Chondrocyte (in vitro differentiated cells): ENCODE results near the gene C12orf42. TPM values are rescaled to one million over a fixed set of nuclear protein-coding genes. Genes with fewer than 3 reads are reported as not detected.

Source experiments
- DNase-seq: peaks from one replicate; pipeline ENCODE4 v3.0.0; 2021; ENCODE audit warnings: mixed read lengths, low spot score
- H3K27ac Mint-ChIP-seq: one replicate; pipeline ENCODE4 v1.8.0; 2021; ENCODE audit warnings: mild to moderate bottlenecking, moderate library complexity, mixed read lengths; ENCODE audit not compliant: unreplicated experiment
- H3K27me3 Mint-ChIP-seq: 2 replicates; pipeline ENCODE4 v1.8.0; 2021; ENCODE audit warnings: low read depth, mixed read lengths
- H3K36me3 Mint-ChIP-seq: 2 replicates; pipeline ENCODE4 v1.8.0; 2021; ENCODE audit warnings: low read depth, mixed read lengths
- H3K4me1 Mint-ChIP-seq: 2 replicates; pipeline ENCODE4 v1.8.0; 2021; ENCODE audit warnings: low read depth, mild to moderate bottlenecking, mixed read lengths
- H3K4me3 Mint-ChIP-seq: one replicate; pipeline ENCODE4 v1.8.0; 2021; ENCODE audit warnings: mild to moderate bottlenecking, moderate library complexity, mixed read lengths; ENCODE audit not compliant: unreplicated experiment
- H3K9me3 Mint-ChIP-seq: 2 replicates; pipeline ENCODE4 v1.8.0; 2021; ENCODE audit warnings: low read depth, mixed read lengths
- CTCF ChIP-seq: fragments of 200-600 bp; sonication (generic); IDR thresholded peaks from 2 replicates; pipeline ENCODE4 v1.5.0; 2021; ENCODE audit warnings: antibody characterized with exemption, mild to moderate bottlenecking, moderate library complexity
- total RNA-seq: library from RNA; stranded (reverse); gene quantifications from 3 replicates; pipeline ENCODE4 v1.2.1, GENCODE V29; 2021

Gene C12orf42
- total RNA-seq, 1 donor from 2014 or later: not detected

DNA sequence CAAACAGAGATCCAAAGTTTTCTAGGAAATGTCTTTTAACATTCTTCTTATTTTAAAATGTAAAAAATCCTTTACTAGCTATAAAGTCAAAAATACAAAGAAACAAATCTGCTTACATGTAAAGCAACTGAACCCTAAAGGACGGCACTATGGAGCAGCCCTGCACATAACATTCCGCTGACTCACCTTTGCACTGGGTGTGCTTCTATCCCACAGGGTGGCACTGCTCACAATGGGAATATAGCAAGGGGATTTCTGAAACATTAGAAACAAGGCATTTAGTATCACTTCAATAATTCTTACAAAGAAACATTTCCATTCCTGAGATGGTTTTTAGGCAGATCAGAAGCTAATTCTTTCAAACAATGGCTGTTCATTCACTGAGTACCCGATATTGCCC, 94.3 kb downstream of the C12orf42 start:
- no peak overlapping the region for H3K27ac Mint-ChIP-seq
- peaks cover 3% of the 10 kb centered on the region for H3K27me3 Mint-ChIP-seq
- H3K4me1 Mint-ChIP-seq: no peaks in the 10 kb centered on the region
- no peak for DNase-seq
- H3K4me3 Mint-ChIP-seq: no peak overlapping the region
- TF ChIP-seq CTCF: no peak
- no peaks in the 10 kb centered on the region for H3K36me3 Mint-ChIP-seq
- H3K9me3 Mint-ChIP-seq: no peaks in the 10 kb centered on the region

- H3K27me3 Mint-ChIP-seq: peaks cover 2% of the 10 kb centered on the region
- H3K4me1 Mint-ChIP-seq: no peaks in the 10 kb centered on the region
- no peak overlapping the region for H3K27ac Mint-ChIP-seq
- H3K36me3 Mint-ChIP-seq: no peaks in the 10 kb centered on the region
- H3K9me3 Mint-ChIP-seq: no peaks in the 10 kb centered on the region
- no peak for TF ChIP-seq CTCF
- H3K4me3 Mint-ChIP-seq: no peak overlapping the region
- no peak for DNase-seq
These were observed 95.8 kb downstream of the C12orf42 start for GRCh38 chr12:103399986-103400385.

- Mint-ChIP-seq H3K4me3 (no peak overlapping the region), H3K27me3 (no peaks in the 10 kb centered on the region), H3K36me3 (no peaks in the 10 kb centered on the region), H3K27ac (no peak overlapping the region), H3K4me1 (no peaks in the 10 kb centered on the region), H3K9me3 (no peaks in the 10 kb centered on the region)
- DNase-seq: no peak
- no peak for TF ChIP-seq CTCF
These were observed 98.2 kb downstream of the C12orf42 start for GRCh38 chr12:103397536-103397935.

- no peak overlapping the region for H3K27ac Mint-ChIP-seq
- no peak overlapping the region for H3K4me3 Mint-ChIP-seq
- H3K36me3 Mint-ChIP-seq: no peaks in the 10 kb centered on the region
- H3K9me3 Mint-ChIP-seq: no peaks in the 10 kb centered on the region
- H3K27me3 Mint-ChIP-seq: no peaks in the 10 kb centered on the region
- H3K4me1 Mint-ChIP-seq: no peaks in the 10 kb centered on the region
- TF ChIP-seq CTCF: no peak
- DNase-seq: no peak
These were observed 103.0 kb downstream of the C12orf42 start for GRCh38 chr12:103392722-103393121.

GRCh38 chr12:103391103-103391502, 104.7 kb downstream of the C12orf42 start:
- Mint-ChIP-seq H3K36me3 (no peaks in the 10 kb centered on the region), H3K4me3 (no peak overlapping the region), H3K9me3 (no peaks in the 10 kb centered on the region), H3K27ac (no peak overlapping the region), H3K4me1 (no peaks in the 10 kb centered on the region), H3K27me3 (no peaks in the 10 kb centered on the region)
- DNase-seq: no peak
- no peak for TF ChIP-seq CTCF
